NCI-H526 (cell line): ENCODE results near the gene RABL3.
"Not testable (repeated sequence)": the region's sequence is repeated elsewhere in the genome, so short reads cannot be mapped to it uniquely, and the experiment has no call there.

ENCODE experiments used
- DNase-seq, 2 experiments: peaks; one replicate each; lab custom pipeline; 2025; lab: John Stamatoyannopoulos, UW

RABL3 gene

GRCh38 chr3:120745466-120745865, 3.1 kb upstream of the RABL3 start:
- DNase-seq = no peak

GRCh38 chr3:120743556-120744195, 1.4 kb upstream of the RABL3 start:
- no peak for DNase-seq

DNA sequence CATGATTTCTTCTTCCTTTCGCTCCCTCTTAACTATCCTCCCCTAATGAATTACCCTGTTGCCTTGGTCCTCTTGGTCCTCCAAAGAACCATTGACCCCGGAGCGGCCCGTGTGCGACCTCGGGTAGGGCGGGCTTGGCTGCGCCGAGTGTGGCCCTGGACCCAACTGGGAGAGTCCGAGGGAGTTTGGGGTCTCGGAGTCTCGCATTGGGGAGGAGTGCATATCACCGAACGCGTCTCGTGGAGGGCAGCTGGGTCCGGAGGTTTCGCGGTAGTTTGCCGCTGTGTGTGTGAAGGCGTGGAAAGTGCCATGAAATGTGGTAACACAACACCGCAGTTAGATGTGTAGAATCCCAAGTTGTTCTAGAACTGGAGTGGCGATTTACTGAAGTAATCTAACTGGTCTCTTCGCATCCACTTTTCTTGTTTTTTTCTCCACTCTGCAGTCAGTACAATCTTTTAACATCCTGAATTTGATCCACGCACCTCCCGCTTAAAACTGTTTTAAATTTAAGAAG, 591 bp upstream of the RABL3 start:
- no peak for DNase-seq

GRCh38 chr3:120741837-120742197, 499 bp downstream of the RABL3 start:
- peak in 1 of 2 experiments; percentile 71 for DNase-seq

DNA sequence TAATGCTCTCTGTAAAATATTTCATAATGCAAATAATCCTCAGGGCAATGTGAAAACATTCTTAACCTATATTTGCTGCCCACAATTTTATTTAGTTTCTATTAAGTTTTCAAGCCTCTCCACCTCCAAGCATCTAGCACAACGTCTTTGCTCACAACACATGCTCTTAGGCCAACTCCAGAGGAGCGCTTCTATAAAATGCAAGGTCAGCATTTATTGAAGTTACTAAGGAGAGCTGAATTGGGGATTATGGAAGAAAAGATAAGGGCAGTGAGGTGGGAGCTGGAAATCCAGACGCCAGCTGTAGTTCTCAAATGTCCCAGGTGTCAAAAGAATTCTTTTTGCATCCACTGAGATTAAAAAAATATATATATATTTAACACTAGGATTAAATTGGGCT, 996 bp downstream of the RABL3 start:
- DNase-seq = no peak

DNA sequence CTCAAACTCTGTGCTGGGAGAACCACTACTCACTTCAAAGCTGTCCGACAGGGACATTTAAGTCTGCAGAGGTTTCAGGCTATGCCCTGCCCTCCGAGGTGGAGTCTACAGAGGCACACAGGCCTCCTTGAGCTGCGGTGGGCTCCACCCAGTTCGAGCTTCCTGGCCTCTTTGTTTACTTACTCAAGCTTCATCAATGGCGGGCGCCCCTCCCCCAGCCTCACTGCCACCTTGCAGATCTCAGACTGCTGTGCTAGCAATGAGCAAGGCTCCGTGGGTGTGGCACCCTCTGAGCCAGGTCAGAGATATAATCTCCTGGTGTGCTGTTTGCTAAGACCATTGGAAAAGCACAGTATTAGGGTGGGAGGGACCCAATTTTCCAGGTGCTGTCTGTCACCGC, 4.3 kb downstream of the RABL3 start:
- not testable (repeated sequence) for DNase-seq

- DNase-seq = no peak
Observed at GRCh38 chr3:120730576-120731542, 11.5 kb downstream of the RABL3 start.

DNA sequence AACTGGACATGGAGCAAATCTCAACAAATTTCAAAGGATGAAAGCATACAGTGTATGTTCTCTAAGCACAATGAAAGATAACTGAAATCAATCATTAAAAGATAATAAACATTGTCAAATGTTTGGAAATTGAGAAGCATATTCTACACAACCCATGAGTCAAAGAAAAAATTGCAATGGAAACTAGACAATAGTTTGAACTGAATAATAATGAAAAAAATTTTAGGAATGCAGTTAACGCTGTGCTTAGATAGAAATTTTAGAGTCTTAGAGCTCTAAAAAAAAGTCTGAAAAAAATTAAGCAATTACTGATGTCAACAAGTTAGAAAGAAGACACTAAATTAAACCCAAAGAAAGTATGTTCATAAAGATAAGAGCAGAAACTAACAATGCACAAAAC, 15.5 kb downstream of the RABL3 start:
- no peak for DNase-seq

GRCh38 chr3:120719167-120719834, 23.0 kb downstream of the RABL3 start:
- DNase-seq = peak in 1 of 2 experiments; percentile 13

- DNase-seq = no peak
Observed at GRCh38 chr3:120713262-120713661, 29.1 kb downstream of the RABL3 start.

- DNase-seq = no peak
Observed at GRCh38 chr3:120710369-120710768, 31.9 kb downstream of the RABL3 start.

DNA sequence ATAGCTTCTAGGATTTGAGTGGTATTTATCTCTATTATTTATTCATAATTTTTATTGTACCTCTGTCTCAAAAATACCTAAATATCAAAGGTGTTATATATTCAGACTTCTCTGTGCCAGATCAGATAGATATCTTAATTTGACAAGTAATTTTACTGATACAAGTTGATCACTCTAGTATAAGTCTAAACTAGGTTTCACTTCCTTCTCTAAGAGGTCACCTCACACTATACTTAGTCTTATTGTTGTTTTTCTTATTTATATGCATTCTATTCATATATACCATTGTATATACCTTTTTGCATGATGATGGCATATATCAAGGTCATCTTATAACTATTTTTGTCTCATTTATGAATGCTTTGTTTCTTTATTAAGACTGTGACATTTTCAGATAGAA, 33.9 kb downstream of the RABL3 start:
- no peak for DNase-seq

- DNase-seq = no peak
Observed at GRCh38 chr3:120706950-120707349, 35.4 kb downstream of the RABL3 start.

- no peak for DNase-seq
Observed at GRCh38 chr3:120705884-120706582, 36.3 kb downstream of the RABL3 start.

DNA sequence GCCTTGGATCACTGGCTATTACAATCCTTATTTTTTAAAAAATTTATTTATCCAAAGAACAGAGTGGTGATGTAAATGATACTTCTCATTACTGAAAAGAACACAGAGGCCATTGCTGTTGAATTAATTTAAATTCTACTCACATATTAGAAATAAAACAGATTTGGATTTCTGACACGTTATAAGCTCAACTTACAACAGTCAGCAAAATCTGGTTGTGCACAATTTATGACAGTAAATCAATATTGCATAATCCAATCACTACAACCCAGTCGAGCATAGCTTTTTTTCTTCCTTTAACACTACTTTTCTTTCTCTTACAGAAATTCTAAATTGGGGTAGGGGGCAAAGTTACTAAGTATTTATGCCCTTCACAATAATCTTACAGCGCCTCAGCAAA, 43.0 kb downstream of the RABL3 start:
- no peak for DNase-seq

GRCh38 chr3:120693439-120694171, 48.7 kb downstream of the RABL3 start:
- DNase-seq = peak; percentile 93 to 94

DNA sequence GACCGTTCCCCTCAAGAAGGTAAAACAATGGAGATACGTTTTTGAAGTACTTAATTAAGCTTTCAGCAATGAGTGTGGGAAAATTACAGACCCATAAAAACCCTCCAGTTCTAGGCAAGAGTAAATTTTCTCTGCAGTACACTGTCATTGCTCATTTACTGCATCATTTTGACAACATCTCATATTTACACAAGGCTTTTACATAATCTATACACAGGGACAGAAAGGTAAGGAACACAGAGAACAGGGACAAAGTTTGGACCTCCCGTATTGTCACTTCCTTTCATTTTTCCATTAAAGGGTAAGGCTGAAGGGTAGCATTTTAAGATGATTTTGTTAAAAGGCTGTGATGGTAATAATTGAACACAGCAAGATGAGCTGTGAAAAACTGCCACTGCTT, 52.9 kb downstream of the RABL3 start:
- DNase-seq = no peak

DNA sequence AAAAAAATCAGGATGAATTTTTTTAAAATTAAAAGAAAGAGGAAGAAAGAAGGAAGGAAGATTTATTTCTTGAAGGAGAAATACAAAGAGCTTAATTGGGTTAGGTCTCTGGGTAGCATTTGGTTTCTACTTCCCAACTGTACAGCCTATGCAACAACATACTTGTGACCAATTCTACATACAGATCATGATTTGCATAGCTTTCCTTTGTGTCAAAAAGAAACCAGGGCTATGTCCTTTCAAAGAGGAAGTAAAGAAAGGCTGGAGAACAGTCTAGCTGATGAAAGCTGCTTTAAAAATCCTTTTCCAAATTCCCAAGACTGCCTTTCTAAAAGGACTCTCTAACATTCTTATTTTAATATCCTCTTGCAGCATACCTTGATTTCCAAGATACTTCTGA, 54.2 kb downstream of the RABL3 start:
- DNase-seq = peak; percentile 48 to 78

DNA sequence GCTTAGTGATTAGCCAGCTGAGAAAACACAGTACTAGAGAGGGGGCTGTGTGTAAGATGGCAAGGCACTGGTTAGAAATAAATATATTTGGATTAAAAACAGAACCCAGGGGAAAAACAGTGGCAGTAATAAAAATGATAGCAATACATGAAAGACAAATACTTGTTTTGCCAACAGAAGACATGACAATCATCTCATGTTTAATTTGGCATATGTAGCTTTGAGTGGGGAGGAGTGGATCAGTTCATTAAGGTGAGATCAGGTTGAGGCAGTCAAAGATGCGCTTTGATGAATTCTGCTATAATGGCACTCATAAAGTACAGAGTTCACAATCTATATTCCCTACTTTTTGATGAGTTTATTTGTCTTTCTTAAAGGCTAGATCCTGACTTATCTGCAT, 56.9 kb downstream of the RABL3 start:
- DNase-seq = no peak

DNA sequence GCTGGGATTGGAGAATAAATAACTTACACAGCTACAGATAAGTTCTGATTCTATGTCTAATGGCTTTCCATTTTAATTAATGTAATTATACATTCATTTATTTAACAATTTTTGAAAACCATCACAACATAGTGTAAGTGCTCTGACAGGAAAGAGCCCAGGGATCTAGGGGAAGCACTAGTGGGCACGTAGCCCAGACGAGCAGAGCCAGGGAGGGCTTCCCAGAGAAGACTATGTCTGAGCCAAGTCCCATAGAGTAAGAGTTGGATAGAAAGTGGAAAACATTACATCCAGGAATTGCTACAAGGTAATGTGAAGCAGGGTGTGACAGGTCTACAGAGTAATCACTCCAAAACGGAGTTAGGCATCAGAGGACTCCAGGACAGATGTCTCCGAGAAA, 57.4 kb downstream of the RABL3 start:
- DNase-seq = no peak

- peak in 1 of 2 experiments; percentile 25 for DNase-seq
Observed at GRCh38 chr3:120683671-120684301, 58.5 kb downstream of the RABL3 start.
